GM18499 (cell line): ENCODE measurements around the gene CYBA.
"Not testable (repeated sequence)": the region's sequence is repeated elsewhere in the genome, so short reads cannot be mapped to it uniquely, and the experiment has no call there.

Experiments used
- ATAC-seq: cut with Tn5 transposase; IDR thresholded peaks from one replicate; pipeline ENCODE4 v1.9.1; 2021; ENCODE audit warnings: moderate number of reproducible peaks; ENCODE audit not compliant: insufficient read depth, unreplicated experiment

Gene CYBA

DNA sequence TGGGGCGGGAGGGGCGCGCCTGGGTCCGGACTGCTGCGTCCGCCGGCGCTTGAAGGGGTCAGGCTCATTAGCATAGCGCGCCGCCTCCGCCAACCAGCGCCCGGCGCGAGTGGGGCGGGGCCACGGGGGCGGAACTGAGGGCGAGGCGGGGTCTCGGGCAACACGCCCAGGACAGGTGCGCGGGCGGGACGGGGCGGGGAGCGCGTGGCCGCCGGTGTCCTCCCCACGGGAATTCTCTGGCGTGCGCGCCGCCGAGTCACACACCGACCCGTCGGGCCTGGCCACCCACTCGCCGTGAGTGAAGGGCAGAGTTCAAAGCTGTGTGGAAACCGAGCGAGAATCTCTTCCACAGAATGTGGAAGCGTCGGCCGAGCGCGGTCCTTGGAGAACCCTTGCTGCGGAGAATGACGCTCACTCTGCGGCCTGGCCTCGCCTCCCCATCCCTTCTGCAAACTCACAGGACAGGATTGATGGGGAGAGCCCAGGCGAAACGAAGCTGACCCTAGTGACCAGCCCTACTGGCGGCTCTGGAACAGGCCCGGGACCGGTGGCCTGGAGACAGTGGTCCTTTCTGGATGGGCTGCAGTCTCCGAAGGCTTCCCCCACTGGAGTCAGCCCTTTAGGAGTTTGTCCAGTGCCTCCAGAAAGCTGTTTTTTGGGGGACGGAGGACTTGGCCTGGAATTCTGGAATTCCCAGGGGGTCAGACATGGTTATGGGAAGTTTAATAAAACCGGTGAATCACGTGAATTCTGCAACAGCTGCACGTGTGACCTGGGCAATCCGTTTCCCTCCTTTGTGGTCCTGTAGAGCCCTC is 35.8 kb upstream of the CYBA start, which contains the start of gene SNAI3:
Gene SNAI3 (minus strand): TSS at position 69 of the 815 bp plus-strand sequence. CDS start 101 bp downstream, outside the sequence.
- no peak for ATAC-seq

DNA sequence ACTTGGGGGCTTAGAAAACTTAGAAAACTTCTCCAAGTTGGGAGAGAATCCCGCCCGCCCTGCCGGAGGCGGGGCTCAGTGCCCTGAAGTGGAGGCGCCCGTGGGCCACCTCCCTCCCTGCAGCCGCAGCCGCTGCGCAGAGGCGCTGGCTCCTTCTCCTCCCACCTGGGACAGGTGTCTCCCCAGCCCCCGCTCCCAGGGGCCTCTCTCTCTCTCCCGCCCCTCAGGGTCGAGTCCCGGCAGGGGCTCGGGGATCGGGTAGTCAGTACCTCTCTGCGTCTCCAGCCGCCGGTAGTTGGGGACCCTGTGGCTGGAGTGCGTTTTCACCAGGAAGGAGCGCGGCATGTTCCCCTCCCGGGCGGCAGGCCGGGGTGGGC is 35.2 kb upstream of the CYBA start:
- ATAC-seq = no peak

DNA sequence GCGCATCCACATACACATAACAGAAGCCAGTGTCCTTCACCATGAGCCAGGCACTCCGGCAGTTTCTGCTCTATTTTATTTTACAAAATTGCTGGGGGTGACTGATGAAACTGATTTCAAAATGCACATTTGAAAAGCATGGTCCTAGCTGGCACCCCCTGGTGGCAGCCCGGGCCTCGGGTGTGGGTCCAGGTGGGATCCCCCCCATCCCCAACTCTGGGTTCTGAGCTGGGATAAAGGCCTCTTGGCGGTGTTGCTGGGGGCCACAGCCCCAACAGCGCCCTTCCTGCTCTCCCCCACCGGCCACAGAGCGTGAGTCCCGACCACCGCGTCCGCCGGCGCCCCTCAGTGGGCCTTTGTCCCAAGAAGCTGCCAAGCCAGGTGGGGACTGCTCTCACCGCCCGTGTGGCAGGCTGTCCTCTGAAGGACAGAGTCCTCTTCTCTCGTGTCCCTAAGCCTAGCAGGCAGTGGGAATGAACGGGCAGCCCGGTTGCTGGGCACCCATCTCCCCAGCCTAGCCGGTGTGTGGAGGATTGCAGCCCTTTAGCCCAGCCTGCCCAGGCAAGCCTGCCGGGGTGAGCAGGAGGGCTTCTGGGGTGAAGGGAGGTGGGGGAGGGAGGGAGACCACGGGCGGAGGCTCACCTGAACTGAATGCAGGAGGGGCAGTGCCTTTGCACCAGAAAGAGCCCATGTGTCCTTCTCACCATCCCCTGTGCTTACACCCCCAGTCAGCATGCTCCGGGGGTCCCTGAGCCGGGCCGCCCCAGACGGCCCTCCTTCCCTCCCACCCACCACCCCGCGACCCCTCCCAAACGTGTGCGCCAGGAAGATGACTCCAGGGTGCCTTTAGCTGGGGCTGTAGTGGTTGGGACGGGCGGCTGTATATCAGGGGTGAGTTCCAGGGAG is 34.6 kb upstream of the CYBA start:
- no peak for ATAC-seq

DNA sequence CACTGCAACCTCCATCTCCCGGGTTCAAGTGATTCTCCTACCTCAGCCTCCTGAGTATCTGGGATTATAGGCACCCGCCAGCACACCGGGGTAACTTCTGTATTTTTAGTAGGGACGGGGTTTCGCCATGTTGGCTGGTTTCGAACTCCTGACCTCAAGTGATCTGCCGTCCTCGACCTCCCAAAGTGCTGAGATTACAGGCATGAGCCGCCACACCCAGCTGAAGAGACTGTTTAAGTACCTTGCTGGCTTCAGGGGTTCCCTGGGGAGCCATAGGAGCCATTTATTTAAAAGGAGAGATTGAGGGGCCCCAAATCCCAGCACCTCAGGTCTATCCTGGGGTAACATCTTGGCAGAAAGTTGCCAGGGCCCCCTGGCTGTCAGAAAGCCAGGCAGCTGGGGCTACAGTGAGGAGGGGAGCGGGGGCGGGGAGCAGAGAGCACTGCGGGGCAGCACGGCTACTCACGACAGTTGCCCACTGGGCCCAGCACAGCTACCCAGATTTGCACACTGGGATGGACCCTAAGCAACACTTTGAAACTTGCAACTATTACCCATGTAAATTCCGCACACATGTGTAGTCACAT is 33.8 kb upstream of the CYBA start:
- no peak for ATAC-seq

DNA sequence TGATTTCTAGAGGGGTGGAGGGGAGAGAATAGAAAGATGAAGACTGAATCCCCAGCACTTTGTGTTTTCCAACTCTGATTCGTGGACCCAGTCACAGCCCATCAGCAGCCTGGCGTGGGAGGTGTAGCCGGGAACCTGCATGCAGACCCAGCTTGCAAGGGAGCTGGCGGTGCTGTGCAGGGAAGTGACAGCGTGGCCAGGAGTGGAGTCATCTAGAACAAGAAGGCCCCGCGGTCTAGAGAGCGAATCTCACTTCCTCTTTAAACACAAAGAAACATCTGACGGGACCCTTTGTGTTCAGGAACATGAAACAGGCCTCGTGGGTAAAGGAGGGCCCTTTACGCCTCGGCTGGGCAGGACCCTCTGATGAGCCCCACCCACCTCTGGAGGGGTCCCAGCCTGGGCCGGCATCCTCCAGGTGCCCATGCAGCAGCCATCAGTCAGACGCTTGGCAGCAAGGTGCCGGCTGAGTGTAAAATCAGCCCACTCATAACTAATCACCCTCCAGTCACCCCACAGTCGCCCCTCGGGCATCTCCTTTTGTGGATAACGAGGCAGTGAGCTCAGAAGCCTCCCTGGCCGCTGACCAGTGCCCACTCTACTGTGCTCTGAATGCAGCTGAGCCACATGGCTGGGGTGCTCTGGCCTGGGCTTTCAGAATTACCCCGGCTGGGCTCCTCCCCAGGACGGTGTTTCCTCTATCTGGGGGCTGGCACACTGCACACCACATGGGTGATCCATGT is 31.0 kb upstream of the CYBA start:
- ATAC-seq = peak; percentile 49

DNA sequence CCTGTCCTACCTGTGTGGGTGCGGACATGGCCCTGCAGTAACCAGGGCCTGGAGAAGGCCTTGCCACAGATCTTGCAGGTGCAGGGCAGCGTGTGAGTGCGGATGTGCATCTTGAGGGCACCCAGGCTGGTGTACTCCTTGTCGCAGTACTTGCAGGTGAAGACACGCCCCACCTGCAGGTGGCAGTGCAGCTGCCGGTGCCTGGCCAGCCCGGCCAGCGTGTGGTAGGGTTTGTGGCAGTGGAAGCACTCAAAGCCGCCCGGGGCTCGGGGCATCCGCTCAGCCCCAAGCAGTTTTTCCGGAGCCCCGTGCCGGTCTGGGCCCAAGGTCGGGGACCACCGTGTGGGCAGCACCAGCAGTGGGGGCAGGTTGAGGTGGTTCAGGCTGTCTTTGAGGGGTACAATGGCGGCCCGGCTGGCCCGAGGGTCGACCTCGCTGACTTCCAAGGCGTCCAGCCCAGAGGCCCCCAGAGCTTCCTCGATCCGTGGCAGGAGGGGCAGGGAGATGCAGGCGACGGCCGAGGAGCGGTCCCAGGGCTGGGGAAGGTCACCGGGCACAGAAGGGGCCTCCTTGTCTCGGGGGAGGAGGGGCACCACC is 30.3 kb upstream of the CYBA start:
- ATAC-seq = no peak

DNA sequence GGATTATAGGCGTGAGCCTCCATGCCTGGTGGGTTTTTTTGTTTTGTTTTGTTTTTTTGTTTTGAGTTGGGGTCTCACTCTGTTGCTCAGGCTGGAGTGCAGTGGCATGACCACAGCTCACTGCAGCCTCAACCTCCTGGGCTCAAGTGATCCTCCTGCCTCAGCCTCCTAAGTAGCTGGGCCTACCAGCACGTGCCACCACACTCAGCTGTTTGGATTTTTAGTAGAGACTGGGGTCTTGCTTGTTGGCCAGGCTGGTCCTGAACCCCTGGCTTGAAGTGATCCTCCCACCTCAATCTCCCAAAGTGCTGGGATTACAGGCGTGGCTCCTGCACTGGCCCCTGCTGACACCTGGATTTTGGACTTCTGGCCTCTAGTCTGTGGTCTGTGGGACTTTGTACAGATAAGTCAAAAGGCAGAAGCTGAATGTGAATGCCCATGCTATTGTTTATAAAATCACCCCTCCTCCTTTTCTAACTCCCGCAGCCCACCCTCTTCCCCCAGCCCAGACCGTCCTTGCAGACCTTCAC is 29.8 kb upstream of the CYBA start:
- no peak for ATAC-seq

DNA sequence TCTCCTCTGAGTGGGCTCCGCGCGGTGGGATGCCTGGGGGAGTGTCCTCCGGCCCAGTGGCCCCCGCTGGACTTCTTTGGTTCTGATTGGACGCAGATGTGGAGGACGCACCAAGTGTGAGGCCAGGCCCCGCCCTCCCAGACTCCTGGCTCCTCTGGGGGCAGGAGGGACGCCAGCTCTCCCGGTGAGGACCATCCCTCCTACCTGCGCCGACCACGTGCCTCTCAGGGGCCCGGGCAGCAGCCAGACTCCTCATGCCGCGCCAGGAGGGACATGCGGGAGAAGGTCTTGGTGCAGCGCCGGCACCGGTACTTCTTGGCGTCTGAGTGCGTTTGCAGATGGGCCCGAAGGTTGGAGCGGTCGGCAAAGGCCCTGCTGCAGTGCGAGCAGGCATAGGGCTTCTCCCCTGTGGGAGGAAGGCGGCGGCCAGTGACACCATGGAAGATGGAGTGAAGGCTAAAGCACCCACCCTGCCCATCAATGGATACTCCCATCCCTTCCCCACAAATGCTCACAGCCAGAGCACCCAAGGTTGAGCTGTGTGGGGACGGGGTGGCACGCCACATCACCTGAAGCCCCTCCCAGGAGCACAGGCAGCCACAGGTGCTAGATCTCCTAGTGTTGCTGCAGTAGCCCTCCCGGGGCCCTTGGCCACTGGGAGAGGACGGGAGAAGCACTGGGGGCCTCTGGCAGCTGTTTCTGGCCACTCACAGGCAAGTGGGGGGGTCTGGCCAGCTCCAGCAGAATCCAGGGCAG is 27.5 kb upstream of the CYBA start:
- no peak for ATAC-seq

DNA sequence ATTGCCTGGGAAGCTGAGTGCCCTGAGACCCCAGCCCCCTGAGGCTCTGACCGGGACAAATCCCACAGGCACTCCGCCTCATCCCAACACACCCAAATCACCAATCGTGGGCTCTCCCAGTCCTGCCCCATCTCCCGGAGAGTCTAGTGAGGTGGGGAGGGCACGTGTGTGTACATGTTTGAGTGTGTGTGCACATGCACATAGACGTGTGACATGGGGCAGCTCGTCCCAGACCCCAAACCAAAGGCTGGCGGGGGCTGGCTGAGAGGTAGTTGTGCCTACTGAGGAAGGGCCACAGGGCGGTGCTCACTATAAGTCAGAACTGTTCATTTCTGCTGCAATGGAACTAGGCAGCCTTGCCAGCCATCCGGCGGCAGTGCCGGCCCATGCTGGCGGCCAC is 26.9 kb upstream of the CYBA start:
- no peak for ATAC-seq

DNA sequence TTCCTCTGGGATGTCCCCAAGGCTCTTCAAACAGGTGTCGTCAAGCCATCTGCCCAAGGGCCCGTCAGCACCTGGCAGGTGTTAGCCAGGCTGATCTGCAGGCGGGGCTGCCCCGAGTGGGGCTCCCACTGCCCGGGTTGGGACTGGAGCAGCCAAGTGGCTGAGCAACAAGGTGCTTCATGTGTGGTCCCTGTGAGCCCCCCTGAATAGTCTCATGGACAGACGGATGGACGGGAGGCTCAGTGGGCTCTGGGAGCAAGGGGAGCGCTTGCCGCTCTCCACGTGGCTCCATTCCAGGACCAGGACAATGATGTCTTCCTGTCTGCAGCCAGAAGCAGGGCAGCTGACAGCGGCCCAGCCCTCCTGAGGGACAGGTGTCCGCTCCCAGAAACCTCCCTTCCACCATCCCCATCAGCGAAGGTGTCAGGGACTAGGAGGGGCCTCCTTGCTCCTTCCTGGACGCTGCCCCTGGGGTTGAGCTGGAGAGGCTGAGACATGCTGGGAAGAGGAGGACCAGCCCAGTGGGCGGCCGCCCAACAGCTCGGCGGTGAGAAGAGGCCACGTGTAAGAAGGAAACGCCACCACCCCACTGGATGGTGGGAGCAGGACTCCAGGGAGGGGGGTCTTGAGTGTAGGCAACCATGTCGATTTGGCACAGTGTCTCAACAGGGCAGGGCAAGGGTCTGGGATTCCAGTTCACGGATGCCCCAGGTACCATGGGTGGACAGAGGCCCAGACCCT is 25.8 kb upstream of the CYBA start:
- no peak for ATAC-seq

DNA sequence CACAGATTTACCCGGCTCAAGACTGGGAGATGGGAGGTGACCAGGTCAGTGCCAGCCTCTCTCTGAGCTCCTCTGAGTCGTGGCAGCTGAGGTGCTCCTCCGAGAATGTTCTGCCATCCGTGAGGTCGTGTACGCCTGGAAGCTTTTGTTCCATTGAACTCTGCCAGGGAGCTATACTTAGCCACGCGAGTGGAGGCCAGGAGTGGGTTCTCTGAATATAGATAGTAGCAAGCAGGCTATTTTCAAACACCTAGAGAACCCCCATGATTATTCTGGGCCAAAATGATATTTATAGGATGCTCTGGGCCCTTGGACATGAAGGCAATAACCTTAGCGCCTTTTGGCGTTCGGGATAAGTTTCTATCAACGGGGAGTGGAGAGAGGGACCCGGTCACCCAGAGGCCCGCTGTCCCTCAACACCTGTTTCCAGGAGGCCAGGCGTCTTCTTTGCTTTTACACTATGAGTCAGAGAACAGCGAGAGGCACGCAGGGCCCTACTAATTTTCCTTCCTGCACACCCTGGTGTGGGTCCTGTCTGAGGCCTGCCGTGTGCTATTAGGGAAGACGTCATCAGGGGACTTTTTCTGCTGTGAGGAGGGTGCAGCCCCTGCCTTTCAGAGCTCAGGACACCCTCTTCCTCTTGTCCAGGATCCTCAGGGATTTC is 23.0 kb upstream of the CYBA start:
- ATAC-seq = no peak

DNA sequence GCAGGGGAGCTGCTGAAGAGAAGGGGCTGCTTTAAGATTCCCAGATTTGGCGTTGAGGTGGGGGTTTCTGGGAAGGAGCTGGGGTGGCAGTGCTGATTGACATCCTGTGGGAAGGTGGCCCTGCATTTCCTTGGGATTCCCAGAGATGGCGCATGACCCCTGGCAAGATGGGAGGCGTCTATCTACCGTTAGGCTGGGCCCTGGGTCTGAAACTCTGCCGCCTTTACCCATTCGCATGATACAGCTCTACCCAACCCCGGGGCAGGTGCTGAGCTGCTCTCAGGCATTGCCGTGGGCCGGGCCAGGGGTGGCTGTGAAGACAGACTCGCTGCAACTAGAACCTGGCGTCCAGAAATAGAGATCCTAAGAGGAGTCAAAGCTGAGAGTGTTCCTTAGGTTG is 21.9 kb upstream of the CYBA start:
- ATAC-seq = no peak

DNA sequence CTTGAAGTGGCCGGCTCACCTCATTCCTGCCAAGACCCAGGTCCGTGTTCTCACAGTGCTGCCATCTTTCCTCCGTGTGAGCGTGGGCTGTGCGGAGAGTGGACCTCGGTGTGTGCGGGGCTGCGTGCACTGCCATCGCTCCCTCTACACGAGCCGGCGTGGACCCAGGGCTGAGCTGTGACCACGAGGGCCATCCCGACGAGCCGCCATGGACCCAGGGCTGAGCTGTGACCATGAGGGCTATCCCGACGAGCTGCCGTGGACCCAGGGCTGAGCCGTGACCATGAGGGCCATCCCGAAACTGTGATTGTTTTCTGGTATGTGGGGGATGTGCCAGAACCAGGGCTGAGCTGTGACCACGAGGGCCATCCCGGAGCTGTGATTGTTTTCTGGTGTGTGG is 21.0 kb upstream of the CYBA start:
- no peak for ATAC-seq

DNA sequence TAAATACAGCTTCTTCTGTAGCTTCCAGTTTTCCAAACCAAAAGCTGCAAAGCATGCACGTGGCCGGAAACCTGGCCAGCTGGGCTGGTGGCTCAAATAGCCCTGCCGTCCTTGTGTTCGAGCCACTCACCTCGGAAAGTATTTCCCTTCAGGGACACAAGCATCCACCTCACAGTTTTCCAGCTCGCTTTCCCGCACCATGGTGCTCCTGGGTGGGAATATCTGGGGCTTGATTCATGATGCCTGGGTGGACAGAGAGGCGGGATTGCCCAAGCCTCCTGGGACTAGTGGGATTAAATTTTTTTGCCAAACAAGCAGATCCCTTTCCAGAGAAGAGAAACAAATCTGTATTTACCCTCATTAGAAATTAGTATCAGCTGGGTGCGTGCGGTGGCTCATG is 19.1 kb upstream of the CYBA start:
- no peak for ATAC-seq

DNA sequence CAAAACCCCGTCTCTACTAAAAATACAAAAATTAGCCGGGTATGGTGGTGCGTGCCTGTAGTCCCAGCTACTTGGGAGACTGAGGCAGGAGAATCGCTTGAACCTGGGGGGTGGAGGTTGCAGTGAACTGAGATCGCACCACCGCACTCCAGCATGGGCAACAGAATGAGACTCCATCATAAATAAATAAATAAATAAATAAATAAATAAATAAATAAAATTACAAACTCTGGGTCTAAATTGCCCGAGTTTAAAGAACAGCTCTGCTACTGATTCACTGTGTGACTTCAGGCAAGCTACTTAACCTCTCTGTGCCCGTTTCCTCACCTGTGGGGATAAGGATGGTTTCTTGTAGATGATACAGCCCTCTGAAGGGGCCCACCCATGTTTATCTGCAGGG is 18.6 kb upstream of the CYBA start:
- not testable (repeated sequence) for ATAC-seq

DNA sequence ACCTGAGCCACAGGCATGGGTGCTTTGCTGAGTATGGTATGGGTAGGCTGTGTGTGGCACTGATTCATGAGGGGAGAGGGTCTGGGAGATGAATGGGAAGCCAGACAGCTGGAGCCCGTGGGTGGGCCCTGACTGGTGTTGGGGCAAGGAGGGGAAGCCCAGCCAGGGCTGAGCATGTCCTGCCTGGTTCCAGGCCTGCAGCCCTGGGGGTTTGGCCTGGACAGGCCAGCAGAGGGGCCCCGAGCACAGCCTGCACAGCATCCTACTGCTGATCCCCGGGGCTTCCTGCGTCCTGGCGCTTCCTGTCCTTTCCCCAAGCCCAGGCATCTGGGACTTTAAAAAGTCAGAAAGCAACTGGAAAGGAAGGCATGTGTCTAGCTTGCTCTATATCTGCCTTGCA is 16.6 kb upstream of the CYBA start:
- no peak for ATAC-seq

DNA sequence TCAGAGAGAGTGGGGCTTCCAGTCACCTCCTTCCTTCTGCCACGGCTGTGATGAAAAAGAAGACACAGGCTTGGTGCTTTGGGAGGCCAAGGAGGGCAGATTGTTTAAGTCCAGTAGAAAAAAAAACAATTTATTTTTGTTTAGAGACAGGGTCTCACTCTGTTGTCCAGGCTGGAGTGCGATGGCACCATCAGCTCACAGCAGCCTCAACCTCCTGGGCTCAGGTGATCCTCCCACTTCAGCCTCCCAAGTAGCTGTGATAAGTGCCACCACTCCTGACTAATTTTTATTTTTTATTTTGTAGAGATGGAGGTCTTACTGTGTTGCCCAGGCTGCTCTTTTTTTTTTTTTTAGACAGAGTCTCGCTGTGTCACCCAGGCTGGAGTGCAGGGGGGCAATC is 14.7 kb upstream of the CYBA start:
- no peak for ATAC-seq

DNA sequence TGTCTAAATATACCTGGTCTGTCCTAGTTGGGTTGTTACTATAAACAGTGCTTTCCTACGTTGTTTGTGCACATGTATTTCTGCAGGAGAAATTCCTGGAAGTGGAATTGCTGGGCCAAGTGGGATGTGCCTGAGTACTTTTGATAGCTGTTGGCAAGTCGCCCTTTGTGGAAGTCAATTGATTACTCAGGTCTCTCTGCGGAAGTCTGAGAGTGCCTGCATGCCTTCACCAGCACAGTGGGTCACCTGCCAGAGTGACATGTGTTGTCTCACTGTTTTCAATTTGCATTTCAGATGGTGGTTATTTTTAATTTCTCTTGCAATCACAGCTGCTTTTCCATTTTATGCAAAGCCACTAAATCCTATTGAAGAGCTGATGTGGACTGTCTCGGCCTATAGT is 14.3 kb upstream of the CYBA start:
- ATAC-seq = no peak
